GM13976 (cell line): ENCODE measurements around the gene EFTUD2.

Source experiments
- DNase-seq: peaks from one replicate; pipeline ENCODE4 v3.0.0; 2012; ENCODE audit warnings: low spot score
- in situ Hi-C: fragments of 300-500 bp; cut with MboI; formaldehyde crosslinking; loops from one replicate; pipeline ENCODE4 v1.12.0; 2022; ENCODE audit warnings: low sequenced_read_pairs, mixed read lengths, inconsistent platforms; ENCODE audit not compliant: unreplicated experiment
- TF ChIP-seq, protein P1 (sequence below): IDR thresholded peaks from 2 replicates; pipeline ENCODE4 v1.5.1; 2012; ENCODE audit warnings: borderline replicate concordance, mild to moderate bottlenecking; ENCODE audit not compliant: insufficient read depth; ENCODE audit errors: extremely low read depth, missing control alignments, control extremely low read depth

Gene EFTUD2

DNA sequence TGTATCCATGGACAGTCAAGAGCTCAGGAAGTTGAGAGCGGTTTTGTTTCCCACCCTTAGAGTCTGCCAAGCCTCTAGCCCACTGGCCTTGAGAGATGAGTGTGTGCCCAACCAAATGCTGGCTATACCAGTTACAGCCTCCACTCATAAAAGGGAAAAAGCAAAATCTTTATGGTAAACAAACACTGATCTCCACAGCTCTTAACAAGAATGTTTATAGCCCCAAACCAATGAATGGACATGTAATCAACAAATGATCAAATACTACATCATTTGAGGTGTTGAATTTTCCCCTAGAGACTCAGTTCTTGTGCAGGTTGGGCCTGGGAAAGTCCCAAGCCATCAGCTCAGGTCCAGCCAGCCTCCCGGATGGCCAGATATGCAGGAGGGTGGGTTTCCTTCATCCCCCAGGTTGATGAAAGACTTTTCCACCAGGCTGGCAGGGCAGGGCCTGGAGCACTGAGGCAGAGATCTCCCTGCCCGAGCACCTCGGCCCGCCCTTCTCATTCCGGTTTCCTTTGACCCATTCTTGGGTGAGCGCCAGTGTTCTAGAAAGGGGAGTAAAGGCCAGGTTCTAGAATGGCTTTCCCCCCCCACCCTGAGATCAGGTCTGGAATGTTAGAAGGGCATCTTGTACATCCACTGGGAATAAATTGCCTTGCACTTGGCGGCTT, 3.9 kb upstream of the EFTUD2 start:
- TF ChIP-seq, protein P1, sequence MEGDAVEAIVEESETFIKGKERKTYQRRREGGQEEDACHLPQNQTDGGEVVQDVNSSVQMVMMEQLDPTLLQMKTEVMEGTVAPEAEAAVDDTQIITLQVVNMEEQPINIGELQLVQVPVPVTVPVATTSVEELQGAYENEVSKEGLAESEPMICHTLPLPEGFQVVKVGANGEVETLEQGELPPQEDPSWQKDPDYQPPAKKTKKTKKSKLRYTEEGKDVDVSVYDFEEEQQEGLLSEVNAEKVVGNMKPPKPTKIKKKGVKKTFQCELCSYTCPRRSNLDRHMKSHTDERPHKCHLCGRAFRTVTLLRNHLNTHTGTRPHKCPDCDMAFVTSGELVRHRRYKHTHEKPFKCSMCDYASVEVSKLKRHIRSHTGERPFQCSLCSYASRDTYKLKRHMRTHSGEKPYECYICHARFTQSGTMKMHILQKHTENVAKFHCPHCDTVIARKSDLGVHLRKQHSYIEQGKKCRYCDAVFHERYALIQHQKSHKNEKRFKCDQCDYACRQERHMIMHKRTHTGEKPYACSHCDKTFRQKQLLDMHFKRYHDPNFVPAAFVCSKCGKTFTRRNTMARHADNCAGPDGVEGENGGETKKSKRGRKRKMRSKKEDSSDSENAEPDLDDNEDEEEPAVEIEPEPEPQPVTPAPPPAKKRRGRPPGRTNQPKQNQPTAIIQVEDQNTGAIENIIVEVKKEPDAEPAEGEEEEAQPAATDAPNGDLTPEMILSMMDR = no peak
- in situ Hi-C loops = no loop called here
- no peak for DNase-seq

DNA sequence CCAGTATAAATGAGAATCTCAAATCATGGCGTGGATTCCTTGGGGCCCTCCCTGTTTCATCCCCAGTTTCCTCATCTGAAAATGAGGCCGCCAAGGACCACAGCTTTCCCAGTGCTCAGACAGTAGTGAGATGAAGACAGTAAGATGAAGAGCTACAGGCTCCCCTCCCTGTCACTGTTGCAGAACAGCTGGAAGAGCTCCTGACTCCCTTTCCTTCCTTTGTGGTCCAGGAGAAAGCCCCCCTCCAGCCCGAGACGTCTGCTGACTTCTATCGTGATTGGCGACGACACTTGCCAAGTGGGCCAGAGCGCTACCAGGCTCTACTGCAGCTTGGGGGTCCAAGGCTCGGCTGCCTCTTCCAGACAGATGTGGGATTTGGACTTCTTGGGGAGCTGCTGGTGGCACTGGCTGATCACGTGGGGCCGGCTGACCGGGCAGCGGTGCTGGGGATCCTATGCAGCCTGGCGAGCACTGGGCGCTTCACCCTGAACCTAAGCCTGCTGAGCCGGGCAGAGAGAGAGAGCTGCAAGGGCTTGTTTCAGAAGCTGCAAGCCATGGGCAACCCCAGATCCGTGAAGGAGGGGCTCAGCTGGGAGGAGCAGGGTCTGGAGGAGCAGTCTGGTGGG, 3.0 kb upstream of the EFTUD2 start:
- in situ Hi-C loops = no loop called here
- DNase-seq = no peak
- TF ChIP-seq, protein P1 = no peak

DNA sequence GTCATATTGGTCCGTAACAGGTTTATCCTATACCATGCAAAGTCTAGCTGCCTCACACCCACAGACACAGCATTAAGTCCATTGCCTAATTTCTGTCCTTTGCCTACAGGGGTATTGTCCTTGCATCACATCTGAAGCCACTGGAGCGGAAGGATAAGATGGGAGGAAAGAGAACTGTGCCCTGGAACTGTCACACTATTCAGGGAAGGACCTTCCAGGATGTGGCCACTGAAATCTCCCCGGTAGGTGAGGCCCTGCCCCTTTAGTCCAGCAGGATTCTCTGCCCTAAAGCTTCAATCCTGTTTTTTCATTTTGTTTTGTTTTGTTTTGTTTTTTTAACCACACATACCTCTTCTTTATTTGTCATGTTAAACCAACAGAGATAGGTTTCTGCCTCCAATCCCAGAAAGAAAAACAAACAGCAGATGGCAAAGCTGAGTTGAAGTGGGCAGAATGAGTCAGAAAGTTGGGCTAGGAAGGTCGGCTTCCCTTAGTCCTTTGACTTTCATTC, 2.2 kb upstream of the EFTUD2 start:
- no peak for DNase-seq
- in situ Hi-C loops = no loop called here
- TF ChIP-seq, protein P1 = no peak

DNA sequence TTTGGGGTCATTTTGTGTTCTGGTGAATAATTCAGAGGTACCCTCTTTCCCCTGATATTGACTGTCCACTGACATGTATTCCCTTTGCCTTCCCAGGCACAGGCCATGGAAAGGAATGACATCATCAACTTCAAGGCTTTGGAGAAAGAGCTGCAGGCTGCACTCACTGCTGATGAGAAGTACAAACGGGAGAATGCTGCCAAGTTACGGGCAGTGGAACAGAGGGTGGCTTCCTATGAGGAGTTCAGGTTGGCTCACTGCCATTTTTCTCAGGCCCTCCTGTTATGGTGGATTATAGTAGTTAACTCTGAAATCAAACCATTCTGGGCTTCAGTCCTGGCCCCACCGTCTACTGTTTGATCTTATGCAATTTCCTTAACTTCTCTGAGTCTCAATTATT, 1.6 kb upstream of the EFTUD2 start:
- in situ Hi-C loops = no loop called here
- DNase-seq = no peak
- TF ChIP-seq, protein P1 = no peak

DNA sequence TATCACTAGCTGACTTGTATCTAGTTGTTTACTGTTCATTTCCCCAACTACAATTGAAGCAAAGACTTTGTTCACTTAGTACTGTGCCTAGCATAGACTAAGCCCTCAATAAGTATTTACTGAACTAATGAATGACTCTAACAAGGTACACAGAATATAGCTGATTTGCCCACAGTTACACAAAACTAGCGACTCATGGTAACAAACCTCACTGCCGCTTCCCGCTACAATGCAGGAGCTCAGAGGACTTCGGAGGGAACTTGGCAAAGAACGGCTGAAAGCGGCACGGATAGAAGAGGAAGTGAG, 524 bp downstream of the EFTUD2 start:
- in situ Hi-C loops = no loop called here
- TF ChIP-seq, protein P1 = no peak
- peak; percentile 56 for DNase-seq

DNA sequence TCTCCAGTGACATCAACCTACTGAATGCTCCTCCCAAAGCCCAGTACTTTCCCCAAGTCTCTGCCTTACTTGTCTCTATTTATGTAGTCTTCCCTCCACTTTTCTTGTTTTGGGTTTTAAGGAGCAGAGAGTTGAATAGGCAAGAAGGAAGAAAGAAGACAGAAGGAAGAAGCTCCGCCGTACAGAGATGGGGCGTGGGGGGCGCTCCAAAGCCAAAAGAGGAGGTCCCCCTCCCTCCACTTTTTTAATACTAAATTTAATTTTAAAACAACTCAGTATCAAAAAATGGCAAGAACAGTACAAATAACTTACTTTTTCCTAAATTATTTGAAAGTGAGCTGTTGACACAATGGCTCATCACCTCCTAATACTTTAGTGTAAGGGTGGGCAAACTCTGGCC, 4.6 kb downstream of the EFTUD2 start:
- DNase-seq = no peak
- in situ Hi-C loops = no loop called here
- TF ChIP-seq, protein P1 = no peak
